ENCODE results near the gene WDPCP. TPM values are rescaled to one million over a fixed set of nuclear protein-coding genes. Genes with fewer than 3 reads are reported as not detected.
"Not testable (repeated sequence)": the region's sequence is repeated elsewhere in the genome, so short reads cannot be mapped to it uniquely, and the experiment has no call there.

The WDPCP gene
- total and polyA plus RNA-seq, 2 of the 4 experiments (the other 2 are of a cell fraction): 2.2 to 10.2 TPM

DNA sequence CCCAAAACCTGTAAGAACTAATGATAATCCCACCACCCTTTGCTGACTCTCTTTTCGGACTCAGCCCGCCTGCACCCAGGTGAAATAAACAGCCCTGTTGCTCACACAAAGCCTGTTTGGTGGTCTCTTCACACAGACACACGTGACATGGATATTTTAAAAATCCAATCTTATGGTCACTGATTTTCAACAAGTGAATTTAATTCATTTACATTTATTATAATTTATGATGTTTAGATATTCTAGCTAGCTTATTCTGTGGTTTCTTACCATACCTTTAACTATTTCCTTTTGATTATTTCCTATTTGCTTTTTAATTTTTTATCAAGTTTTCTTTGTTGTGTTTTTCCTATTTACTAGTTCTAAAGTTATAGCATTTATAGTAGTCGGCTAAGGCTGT, 301.8 kb downstream of the WDPCP start:
- POLR2A ChIA-PET (ENCODE audit: unreplicated experiment); H2BK5ac ChIP-seq (ENCODE audit: low read depth, low read length, poor library complexity, severe bottlenecking); H3K36me3 ChIP-seq (ENCODE audit: control insufficient read depth, insufficient read depth, low read length); H2BK15ac ChIP-seq (ENCODE audit: low read depth, low read length); H4K8ac ChIP-seq (ENCODE audit: low read depth in 2 of 2, low read length in 2 of 2); H3K4me1 ChIP-seq (ENCODE audit: control insufficient read depth, insufficient read depth, low read length); H3K4me3 ChIP-seq (ENCODE audit: insufficient read depth, low read depth, low read length); H2BK120ac ChIP-seq (ENCODE audit: low read depth, low read length); H3K56ac ChIP-seq (ENCODE audit: extremely low read depth, insufficient read depth, low read length); H2AK9ac ChIP-seq (replicated peaks; ENCODE audit: low read depth, low read length, poor library complexity); H3K27me3 ChIP-seq (ENCODE audit: control insufficient read depth, insufficient read depth, low read length); intact Hi-C loops (cut with micrococcal nuclease); H4K20me1 ChIP-seq (ENCODE audit: insufficient read depth, low read length); DNase-seq; H3K4ac ChIP-seq (ENCODE audit: low read depth, low read length); H3K18ac ChIP-seq (ENCODE audit: low read depth, low read length); H3K9ac ChIP-seq (ENCODE audit: low read depth, low read length); in situ Hi-C loops (cut with MboI; ENCODE audit: low sequenced_read_pairs); CTCF ChIA-PET; H3K23ac ChIP-seq (ENCODE audit: low read depth, low read length); H2AK5ac ChIP-seq (ENCODE audit: low read depth, low read length); BruUV-seq (replicated peaks); H3K9me3 ChIP-seq (ENCODE audit: control insufficient read depth, insufficient read depth, low read length); H4K91ac ChIP-seq (ENCODE audit: insufficient read depth, low read depth, low read length); H3K4me2 ChIP-seq (ENCODE audit: low read depth, low read length); H2BK20ac ChIP-seq (ENCODE audit: low read depth, low read length); H3K14ac ChIP-seq (replicated peaks; ENCODE audit: low read depth, low read length); H3K9me1 ChIP-seq (ENCODE audit: insufficient read depth, low read length); H4K5ac ChIP-seq (ENCODE audit: low read depth, low read length); H3K79me1 ChIP-seq (ENCODE audit: low read depth in 1 of 2, low read length in 2 of 2); H3K27ac ChIP-seq (ENCODE audit: insufficient read depth, low read length); H2AFZ ChIP-seq (replicated peaks; ENCODE audit: low read length, poor library complexity); dilution Hi-C loops (cut with HindIII; ENCODE audit: low sequenced_read_pairs, unreplicated experiment); ATAC-seq (ENCODE audit: low read depth): not testable (repeated sequence)
- no CpG with 5 or more reads among the region's 4 CpGs for WGBS, 2 experiments (ENCODE audit: extremely low coverage in 2 of 2, insufficient read length in 1 of 2)

Measured in IMR-90 (cell line).